ENCODE data around the gene P4HB.

GRCh38 chr17:81903415-81903831, 43.1 kb upstream of the P4HB start:
- no peak for TF ChIP-seq POLR2A (IDR thresholded peaks at IDR 0.05)
- no peak for TF ChIP-seq CTCF (IDR thresholded peaks at IDR 0.05)
- no peak for TF ChIP-seq POLR2AphosphoS5 (IDR thresholded peaks at IDR 0.05; ENCODE audit: insufficient read depth in 1 of 2, low read depth in 1 of 2)

Measured in vagina (tissue), 2 donors.